Measurements from ENCODE around the gene ATP2A3. TPM values are rescaled to one million over a fixed set of nuclear protein-coding genes. Genes with fewer than 3 reads are reported as not detected.
A peak's percentile ranks its signal among the peaks of the same experiment; 100 is the strongest.

Gene ATP2A3
- total RNA-seq, 1 experiment from 2014 or later: 101 TPM

DNA sequence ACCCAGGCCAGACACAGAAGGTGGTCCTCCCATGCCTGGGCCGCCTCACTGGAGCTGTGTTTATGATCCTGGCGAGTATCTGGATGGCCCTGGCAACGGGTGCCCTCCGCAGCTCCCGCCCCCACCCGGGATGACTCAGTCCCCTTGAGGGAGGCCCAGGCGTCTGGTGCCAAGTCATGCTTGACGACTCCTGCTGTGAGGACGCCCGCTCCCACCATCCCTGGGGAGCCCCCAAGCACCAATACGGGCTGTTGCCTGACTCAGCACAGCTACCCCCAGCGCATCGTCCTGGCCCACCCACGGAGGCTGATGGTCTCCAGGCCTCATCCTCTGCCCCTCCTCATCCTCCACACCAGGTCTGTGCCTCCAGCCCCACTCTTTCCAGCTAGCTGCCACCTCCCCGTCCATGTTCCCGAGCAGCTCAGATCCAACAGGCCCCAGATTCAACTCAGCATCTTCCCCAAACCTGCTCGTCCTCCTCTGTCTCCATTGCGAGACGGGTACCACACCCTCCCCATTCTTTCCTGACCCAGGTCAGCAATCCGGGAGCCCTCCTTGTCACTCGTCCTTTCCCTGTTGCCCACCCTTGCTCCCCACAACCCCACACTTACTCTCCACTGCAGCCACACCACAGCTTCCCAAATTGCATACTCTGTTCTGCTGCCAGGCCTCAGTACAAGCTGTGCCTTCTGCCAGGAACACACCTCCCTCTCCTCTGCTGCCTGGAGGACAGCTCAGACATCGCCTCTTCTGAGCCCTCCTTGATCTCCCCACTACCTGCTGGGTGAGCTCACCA, 74.0 kb downstream of the ATP2A3 start:
- DNase-seq: peak; percentile 71

GRCh38 chr17:3889325-3890012, 74.8 kb downstream of the ATP2A3 start:
- DNase-seq: no peak
- H3K36me3 ChIP-seq (ENCODE audit: insufficient read depth, low read length): no peaks in the 10 kb centered on the region
- no peaks in the 10 kb centered on the region for H3K9me2 ChIP-seq (replicated peaks; ENCODE audit: insufficient read depth, low read length)
- H2AFZ ChIP-seq (ENCODE audit: low read length): no peak overlapping the region
- peak overlapping the region; percentile 17 for H3K4me2 ChIP-seq (ENCODE audit: low read depth, low read length, poor library complexity, severe bottlenecking)
- H3K79me2 ChIP-seq (ENCODE audit: low read length): no peaks in the 10 kb centered on the region
- peaks cover 11% of the 10 kb centered on the region; the same call in 1 of the 2 replicates for H4K20me1 ChIP-seq (ENCODE audit: insufficient read depth, low read depth, low read length)
- H3K4me1 ChIP-seq (ENCODE audit: low read length): peaks cover 34% of the 10 kb centered on the region
- no peak overlapping the region for H3K27ac ChIP-seq (ENCODE audit: low read length)
- H3K27me3 ChIP-seq (ENCODE audit: low read length): no peaks in the 10 kb centered on the region
- no peaks in the 10 kb centered on the region for H3K9me3 ChIP-seq (ENCODE audit: low read length)
- H3K4me3 ChIP-seq (ENCODE audit: low read length): no peak overlapping the region
- H3K9ac ChIP-seq (ENCODE audit: low read length): no peak overlapping the region

More for the DNA sequence above, 74.0 kb downstream of the ATP2A3 start:
- Histone ChIP-seq H3K4me3 (ENCODE audit: low read length) (no peak overlapping the region), H3K27ac (ENCODE audit: low read length) (no peak overlapping the region), H3K4me2 (ENCODE audit: low read depth, low read length, poor library complexity, severe bottlenecking) (peak overlapping the region; percentile 17), H2AFZ (ENCODE audit: low read length) (no peak overlapping the region), H3K4me1 (ENCODE audit: low read length) (peaks cover 34% of the 10 kb centered on the region), H3K27me3 (ENCODE audit: low read length) (no peaks in the 10 kb centered on the region), H3K9me2 (replicated peaks; ENCODE audit: insufficient read depth, low read length) (no peaks in the 10 kb centered on the region), H3K9me3 (ENCODE audit: low read length) (no peaks in the 10 kb centered on the region), H3K9ac (ENCODE audit: low read length) (peak overlapping the region; percentile 35; the same call in 1 of the 2 replicates), H3K79me2 (ENCODE audit: low read length) (no peaks in the 10 kb centered on the region), H3K36me3 (ENCODE audit: insufficient read depth, low read length) (no peaks in the 10 kb centered on the region), H4K20me1 (ENCODE audit: insufficient read depth, low read depth, low read length) (peaks cover 11% of the 10 kb centered on the region; the same call in 1 of the 2 replicates)

DNA sequence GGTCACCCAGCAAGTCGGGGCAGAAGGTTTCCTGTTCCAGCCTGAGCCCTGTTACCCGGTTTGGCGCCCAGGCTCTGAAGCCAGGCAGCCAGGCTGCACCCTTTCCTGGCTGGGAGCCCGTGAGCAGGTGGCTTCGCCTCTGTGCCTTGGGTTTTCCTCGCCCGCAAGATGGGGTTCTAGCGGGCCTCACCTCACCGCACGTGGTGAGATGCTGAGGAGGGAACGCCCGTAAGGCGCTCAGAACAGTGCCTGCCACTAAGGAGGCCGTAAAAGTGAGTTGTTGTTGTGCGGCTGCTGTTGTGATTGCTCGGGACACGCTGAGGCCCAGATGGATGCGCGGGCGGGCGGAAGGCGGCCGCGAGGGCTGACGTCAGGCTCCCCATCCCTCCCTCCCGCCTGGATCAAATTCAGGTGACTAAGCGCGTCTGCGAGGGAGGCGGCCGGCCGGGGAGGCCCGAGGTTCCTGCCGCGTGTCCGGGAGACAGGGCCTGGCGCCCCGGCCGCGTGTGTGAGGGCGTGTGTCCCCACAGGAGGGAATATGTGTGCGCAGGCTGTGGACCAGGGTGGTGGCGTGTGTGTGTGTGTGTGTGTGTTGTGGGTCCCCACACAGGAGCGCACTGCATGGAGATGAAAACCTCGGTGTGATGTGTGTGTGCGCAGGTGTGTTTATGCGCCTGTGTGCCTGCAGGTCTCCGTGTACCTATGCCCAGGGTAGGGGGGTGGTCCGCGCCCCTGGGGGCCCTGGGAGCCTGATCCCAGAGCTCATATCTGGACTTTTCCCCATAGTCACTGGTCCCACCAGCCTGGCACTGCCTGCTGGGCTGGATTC, 75.7 kb downstream of the ATP2A3 start:
- Histone ChIP-seq H3K4me2 (ENCODE audit: low read depth, low read length, poor library complexity, severe bottlenecking) (no peak overlapping the region), H3K9ac (ENCODE audit: low read length) (no peak overlapping the region), H3K79me2 (ENCODE audit: low read length) (no peaks in the 10 kb centered on the region), H3K27me3 (ENCODE audit: low read length) (no peaks in the 10 kb centered on the region), H4K20me1 (ENCODE audit: insufficient read depth, low read depth, low read length) (peaks cover 11% of the 10 kb centered on the region; the same call in 1 of the 2 replicates), H3K4me3 (ENCODE audit: low read length) (no peak overlapping the region), H3K36me3 (ENCODE audit: insufficient read depth, low read length) (no peaks in the 10 kb centered on the region), H3K9me2 (replicated peaks; ENCODE audit: insufficient read depth, low read length) (no peaks in the 10 kb centered on the region), H3K4me1 (ENCODE audit: low read length) (peaks cover 34% of the 10 kb centered on the region), H2AFZ (ENCODE audit: low read length) (no peak overlapping the region), H3K27ac (ENCODE audit: low read length) (no peak overlapping the region), H3K9me3 (ENCODE audit: low read length) (no peaks in the 10 kb centered on the region)
- DNase-seq: no peak

GRCh38 chr17:3887804-3888203, 76.4 kb downstream of the ATP2A3 start:
- Histone ChIP-seq H2AFZ (ENCODE audit: low read length) (no peak overlapping the region), H3K4me2 (ENCODE audit: low read depth, low read length, poor library complexity, severe bottlenecking) (no peak overlapping the region), H3K4me3 (ENCODE audit: low read length) (no peak overlapping the region), H3K36me3 (ENCODE audit: insufficient read depth, low read length) (no peaks in the 10 kb centered on the region), H3K9me2 (replicated peaks; ENCODE audit: insufficient read depth, low read length) (no peaks in the 10 kb centered on the region), H3K79me2 (ENCODE audit: low read length) (no peaks in the 10 kb centered on the region), H4K20me1 (ENCODE audit: insufficient read depth, low read depth, low read length) (peaks cover 15% of the 10 kb centered on the region; the same call in 1 of the 2 replicates), H3K9ac (ENCODE audit: low read length) (no peak overlapping the region), H3K27ac (ENCODE audit: low read length) (no peak overlapping the region), H3K27me3 (ENCODE audit: low read length) (no peaks in the 10 kb centered on the region), H3K9me3 (ENCODE audit: low read length) (no peaks in the 10 kb centered on the region), H3K4me1 (ENCODE audit: low read length) (peaks cover 30% of the 10 kb centered on the region)
- peak; percentile 54 for DNase-seq

DNA sequence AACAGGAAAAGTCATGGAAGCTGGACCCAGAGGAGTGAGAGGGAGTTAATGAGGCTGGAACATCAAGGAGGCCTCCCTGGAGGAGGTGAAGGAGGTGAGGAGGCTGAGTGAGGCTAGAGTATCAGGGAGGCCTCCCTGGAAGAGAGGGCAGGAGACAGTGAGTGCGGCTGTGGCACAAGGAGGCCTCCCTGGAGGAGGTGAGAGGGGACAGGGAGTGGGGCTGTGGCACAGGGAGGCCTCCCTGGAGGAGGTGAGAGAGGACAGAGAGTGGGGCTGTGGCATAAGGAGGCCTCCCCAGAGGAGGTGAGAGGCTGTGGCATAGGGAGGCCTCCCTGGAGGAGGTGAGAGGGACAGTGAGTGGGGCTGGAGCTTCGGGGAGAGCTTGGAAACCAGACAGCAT, 76.8 kb downstream of the ATP2A3 start:
- DNase-seq: no peak
- peaks cover 15% of the 10 kb centered on the region; the same call in 1 of the 2 replicates for H4K20me1 ChIP-seq (ENCODE audit: insufficient read depth, low read depth, low read length)
- no peaks in the 10 kb centered on the region for H3K36me3 ChIP-seq (ENCODE audit: insufficient read depth, low read length)
- H3K27ac ChIP-seq (ENCODE audit: low read length): no peak overlapping the region
- H3K4me2 ChIP-seq (ENCODE audit: low read depth, low read length, poor library complexity, severe bottlenecking): no peak overlapping the region
- H3K79me2 ChIP-seq (ENCODE audit: low read length): no peaks in the 10 kb centered on the region
- H3K9me3 ChIP-seq (ENCODE audit: low read length): no peaks in the 10 kb centered on the region
- no peak overlapping the region for H3K4me3 ChIP-seq (ENCODE audit: low read length)
- no peak overlapping the region for H2AFZ ChIP-seq (ENCODE audit: low read length)
- peaks cover 27% of the 10 kb centered on the region for H3K4me1 ChIP-seq (ENCODE audit: low read length)
- H3K9me2 ChIP-seq (replicated peaks; ENCODE audit: insufficient read depth, low read length): no peaks in the 10 kb centered on the region
- no peaks in the 10 kb centered on the region for H3K27me3 ChIP-seq (ENCODE audit: low read length)
- H3K9ac ChIP-seq (ENCODE audit: low read length): no peak overlapping the region

DNA sequence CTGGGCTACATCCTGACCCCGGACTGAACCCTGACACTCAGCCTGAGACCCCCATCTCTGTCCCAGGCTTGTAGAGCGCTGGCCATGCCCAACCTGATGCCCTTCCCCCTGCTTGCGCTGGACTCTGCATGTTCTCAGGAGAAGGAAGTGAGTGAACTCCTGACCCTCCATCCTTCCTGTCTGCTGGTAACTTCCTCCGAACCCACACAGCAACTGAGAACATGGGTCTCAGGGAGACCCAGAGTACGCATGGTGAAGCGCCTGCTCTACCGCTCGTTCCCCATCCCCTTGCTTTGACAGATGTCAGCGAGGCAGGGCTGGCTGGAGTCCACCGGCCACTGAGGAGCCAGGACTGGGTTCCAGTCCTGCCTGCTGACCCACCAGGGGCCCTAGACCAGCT, 77.5 kb downstream of the ATP2A3 start:
- H3K9me2 ChIP-seq (replicated peaks; ENCODE audit: insufficient read depth, low read length): no peaks in the 10 kb centered on the region
- H3K27ac ChIP-seq (ENCODE audit: low read length): no peak overlapping the region
- no peak for DNase-seq
- H3K27me3 ChIP-seq (ENCODE audit: low read length): no peaks in the 10 kb centered on the region
- no peak overlapping the region for H3K4me3 ChIP-seq (ENCODE audit: low read length)
- no peaks in the 10 kb centered on the region for H3K9me3 ChIP-seq (ENCODE audit: low read length)
- no peak overlapping the region for H3K9ac ChIP-seq (ENCODE audit: low read length)
- no peak overlapping the region for H3K4me2 ChIP-seq (ENCODE audit: low read depth, low read length, poor library complexity, severe bottlenecking)
- no peak overlapping the region for H2AFZ ChIP-seq (ENCODE audit: low read length)
- H3K36me3 ChIP-seq (ENCODE audit: insufficient read depth, low read length): no peaks in the 10 kb centered on the region
- H3K79me2 ChIP-seq (ENCODE audit: low read length): no peaks in the 10 kb centered on the region
- peaks cover 21% of the 10 kb centered on the region for H3K4me1 ChIP-seq (ENCODE audit: low read length)
- H4K20me1 ChIP-seq (ENCODE audit: insufficient read depth, low read depth, low read length): peaks cover 15% of the 10 kb centered on the region; the same call in 1 of the 2 replicates

GRCh38 chr17:3885970-3886369, 78.3 kb downstream of the ATP2A3 start:
- H3K9ac ChIP-seq (ENCODE audit: low read length): no peak overlapping the region
- no peaks in the 10 kb centered on the region for H3K36me3 ChIP-seq (ENCODE audit: insufficient read depth, low read length)
- H3K4me1 ChIP-seq (ENCODE audit: low read length): peaks cover 15% of the 10 kb centered on the region
- H3K79me2 ChIP-seq (ENCODE audit: low read length): no peaks in the 10 kb centered on the region
- DNase-seq: no peak
- no peaks in the 10 kb centered on the region for H3K9me2 ChIP-seq (replicated peaks; ENCODE audit: insufficient read depth, low read length)
- H3K4me2 ChIP-seq (ENCODE audit: low read depth, low read length, poor library complexity, severe bottlenecking): no peak overlapping the region
- no peaks in the 10 kb centered on the region for H3K27me3 ChIP-seq (ENCODE audit: low read length)
- H3K4me3 ChIP-seq (ENCODE audit: low read length): no peak overlapping the region
- H3K27ac ChIP-seq (ENCODE audit: low read length): no peak overlapping the region
- peaks cover 8% of the 10 kb centered on the region; the same call in 1 of the 2 replicates for H4K20me1 ChIP-seq (ENCODE audit: insufficient read depth, low read depth, low read length)
- no peak overlapping the region for H2AFZ ChIP-seq (ENCODE audit: low read length)
- H3K9me3 ChIP-seq (ENCODE audit: low read length): no peaks in the 10 kb centered on the region

Data from Karpas-422 (cell line).